Keratinocyte (primary cell): ENCODE measurements around the gene PTGR3.

Experiments
- EZH2 ChIP-seq: IDR thresholded peaks from one replicate; pipeline ENCODE4 v1.6.1; 2012; ENCODE audit warnings: inconsistent platforms, mild to moderate bottlenecking, low read length, moderate library complexity
- TF ChIP-seq, protein P1 (sequence below), 3 experiments: IDR thresholded peaks in 1 of 3; conservative IDR thresholded peaks in 1 of 3; optimal IDR thresholded peaks in 1 of 3; 2 replicates in 2 of 3; 3 replicates in 1 of 3; pipeline versions ENCODE3 to v1.5.1; 2011; ENCODE audit warnings: low read length in 3 of 3, mild to moderate bottlenecking in 3 of 3, moderate library complexity in 2 of 3, control low read depth in 1 of 3, inconsistent platforms in 1 of 3; ENCODE audit not compliant: insufficient read depth in 2 of 3; ENCODE audit errors: extremely low read depth in 1 of 3

DNA sequence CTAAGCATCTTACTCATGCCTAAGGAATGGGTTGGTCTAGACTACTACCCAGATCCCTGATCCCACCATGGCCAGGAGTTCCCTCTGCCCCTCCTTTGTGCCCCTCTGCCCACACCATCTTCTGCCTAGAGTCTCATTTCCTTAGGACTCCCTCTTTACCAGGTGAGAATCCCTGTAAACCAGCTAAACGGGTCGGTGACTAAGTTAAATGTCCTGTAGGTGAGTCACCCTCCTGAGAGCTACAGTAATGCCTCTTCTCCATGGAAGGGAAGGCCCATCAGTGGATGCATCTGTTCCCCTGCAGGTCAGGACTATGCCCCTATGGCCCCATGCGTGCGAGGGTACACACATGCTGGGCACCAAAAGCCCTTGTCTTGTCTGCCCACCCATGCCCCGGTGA is 25.4 kb downstream of the PTGR3 start:
- no peak for TF ChIP-seq EZH2
- TF ChIP-seq, protein P1, sequence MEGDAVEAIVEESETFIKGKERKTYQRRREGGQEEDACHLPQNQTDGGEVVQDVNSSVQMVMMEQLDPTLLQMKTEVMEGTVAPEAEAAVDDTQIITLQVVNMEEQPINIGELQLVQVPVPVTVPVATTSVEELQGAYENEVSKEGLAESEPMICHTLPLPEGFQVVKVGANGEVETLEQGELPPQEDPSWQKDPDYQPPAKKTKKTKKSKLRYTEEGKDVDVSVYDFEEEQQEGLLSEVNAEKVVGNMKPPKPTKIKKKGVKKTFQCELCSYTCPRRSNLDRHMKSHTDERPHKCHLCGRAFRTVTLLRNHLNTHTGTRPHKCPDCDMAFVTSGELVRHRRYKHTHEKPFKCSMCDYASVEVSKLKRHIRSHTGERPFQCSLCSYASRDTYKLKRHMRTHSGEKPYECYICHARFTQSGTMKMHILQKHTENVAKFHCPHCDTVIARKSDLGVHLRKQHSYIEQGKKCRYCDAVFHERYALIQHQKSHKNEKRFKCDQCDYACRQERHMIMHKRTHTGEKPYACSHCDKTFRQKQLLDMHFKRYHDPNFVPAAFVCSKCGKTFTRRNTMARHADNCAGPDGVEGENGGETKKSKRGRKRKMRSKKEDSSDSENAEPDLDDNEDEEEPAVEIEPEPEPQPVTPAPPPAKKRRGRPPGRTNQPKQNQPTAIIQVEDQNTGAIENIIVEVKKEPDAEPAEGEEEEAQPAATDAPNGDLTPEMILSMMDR (optimal IDR thresholded peaks at IDR 0.05 in 1 of 3, IDR thresholded peaks at IDR 0.05 in 1 of 3, conservative IDR thresholded peaks at IDR 0.05 in 1 of 3; ENCODE audit: extremely low read depth in 1 of 3, insufficient read depth in 2 of 3, low read length in 3 of 3): no peak
